AML-193 (cell line): ENCODE measurements around the gene RASA3.

Source experiments
- DNase-seq, 2 experiments: peaks; one replicate each; lab custom pipeline; 2025; lab: John Stamatoyannopoulos, UW

RASA3 gene

DNA sequence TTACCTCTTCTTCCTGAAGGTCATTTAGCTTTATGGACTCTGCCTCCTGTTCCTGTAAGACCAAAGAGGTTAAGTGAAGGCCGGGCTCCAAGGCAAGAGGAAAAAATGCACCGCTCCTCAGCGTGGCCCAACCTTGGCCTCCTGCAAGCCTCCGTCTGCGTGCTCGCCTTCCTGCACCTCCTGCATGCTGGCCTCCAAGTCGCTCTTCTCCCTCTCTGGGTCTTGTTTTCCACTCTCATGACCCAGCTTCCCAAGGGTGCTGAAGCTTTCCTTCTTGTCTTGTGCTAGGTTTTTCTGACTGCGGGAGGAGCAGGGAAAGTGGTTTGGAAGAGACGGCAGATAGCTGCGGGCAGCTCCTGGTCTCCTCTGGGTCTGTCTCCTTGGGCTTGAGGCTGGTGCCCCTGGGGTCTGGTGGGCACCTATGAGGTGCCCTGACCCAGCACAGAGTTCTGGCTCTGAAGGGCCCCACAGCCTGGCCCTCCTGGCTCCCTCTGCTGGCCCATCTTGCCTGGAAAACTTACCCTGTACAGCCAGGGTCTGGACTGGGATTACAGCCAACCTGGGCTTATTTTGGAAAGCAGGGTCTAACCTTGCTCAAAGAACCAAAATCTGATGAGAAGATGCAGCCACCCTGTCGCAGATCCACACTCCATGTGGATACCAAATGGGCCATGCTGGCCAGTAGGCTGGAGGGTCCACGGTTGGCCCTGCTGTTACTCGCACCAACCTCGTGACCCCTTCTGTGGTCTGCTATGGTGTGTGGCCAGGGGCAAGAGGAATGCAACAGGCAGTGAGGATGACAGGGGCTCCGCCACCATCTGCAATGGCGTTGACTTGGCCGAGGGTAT, 163.7 kb downstream of the RASA3 start:
- DNase-seq, result no peak

DNA sequence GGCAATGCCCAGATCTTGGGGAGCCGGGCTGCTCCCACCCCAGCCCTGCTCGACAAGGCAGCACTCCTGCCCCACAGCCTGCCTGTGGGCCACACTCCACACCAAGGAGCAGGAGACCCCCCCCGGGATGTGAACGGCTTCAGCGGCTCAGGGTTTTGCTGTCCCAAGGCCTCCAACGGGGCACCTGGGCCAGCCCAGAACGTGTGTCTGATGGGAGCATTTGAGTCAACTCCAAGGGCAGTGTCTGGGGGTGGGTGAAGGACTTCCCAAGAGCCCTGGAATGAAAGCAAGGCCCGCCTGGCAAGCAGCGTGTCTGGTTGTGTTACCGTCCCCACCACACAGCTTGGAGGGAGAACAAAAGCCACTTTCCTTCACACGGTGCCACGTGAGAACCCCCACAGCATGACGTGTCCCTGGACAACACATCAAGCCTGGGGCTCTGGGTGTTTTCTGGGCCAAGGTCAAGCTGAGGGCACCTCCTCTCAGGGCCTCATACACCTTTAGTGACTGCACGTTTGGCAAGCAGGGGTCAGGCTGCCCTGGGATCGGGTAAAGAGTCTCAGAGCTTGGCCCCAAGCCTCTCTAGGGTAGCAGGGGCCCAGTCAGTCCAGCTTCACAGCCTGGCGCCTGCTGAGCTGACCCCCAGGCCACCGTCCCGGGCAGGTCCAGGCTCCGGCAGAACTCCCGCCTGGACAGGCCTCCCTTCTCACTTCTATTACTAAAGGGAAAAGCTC, 164.5 kb downstream of the RASA3 start:
- DNase-seq, result no peak

DNA sequence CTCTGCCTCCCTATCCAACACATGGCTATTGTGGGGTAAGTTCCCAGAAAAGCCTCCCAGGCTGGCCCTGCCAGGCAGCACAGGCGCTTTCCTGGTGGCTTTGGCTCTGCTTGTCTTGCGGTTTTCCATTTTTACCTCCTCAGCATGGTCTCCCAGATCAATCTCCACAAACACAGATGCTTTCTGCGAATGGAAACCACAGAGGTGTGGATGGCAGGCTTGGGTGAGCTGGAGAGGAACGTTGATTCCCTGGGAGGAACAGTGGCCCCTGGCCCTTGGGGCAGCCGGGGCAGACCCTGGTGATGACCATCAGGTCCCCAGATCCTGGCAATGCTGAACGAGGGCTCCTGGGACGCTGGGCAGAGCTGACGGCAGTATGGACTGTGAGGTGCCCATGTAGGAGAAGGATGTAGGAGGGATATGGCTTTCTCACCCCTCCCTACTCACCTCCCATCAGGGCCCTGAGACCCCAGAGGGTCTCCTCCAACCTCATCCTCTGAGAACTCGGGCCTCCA, 165.2 kb downstream of the RASA3 start:
- DNase-seq, result no peak

DNA sequence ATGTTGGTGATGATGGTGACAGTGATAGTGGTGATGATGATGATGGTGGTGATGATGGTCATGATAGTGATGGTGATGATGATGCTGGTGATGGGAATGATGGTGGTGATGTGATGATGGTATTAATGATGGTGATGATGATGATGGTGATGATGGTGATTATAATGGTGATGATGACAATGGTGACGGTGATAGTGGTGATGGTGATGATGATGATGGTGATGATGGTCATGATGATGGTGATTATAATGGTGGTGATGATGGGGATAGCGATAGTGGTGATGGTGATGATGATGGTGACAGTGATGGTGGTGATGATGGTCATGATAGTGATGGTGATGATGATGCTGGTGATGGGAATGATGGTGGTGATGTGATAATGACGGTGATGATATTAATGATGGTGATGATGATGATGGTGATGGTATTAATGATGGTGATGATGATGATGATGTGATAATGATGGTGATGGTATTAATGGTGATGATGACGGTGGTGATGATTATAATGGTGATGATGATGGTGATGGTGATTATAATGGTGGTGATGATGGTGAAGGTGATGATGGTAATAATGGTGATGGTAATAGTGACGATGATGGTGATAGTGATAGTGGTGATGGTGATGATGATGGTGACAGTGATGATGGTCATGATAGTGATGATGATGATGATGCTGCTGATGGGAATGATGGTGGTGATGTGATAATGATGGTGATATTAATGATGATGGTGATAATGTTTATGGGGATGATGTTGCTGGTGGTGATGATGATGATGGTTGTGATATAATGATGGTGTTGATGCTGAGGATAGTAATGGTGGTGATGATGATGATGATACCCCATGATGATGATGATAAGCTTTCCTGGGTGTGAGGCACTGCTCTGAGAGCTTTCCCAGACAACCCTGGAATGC, 166.2 kb downstream of the RASA3 start:
- no peak for DNase-seq

DNA sequence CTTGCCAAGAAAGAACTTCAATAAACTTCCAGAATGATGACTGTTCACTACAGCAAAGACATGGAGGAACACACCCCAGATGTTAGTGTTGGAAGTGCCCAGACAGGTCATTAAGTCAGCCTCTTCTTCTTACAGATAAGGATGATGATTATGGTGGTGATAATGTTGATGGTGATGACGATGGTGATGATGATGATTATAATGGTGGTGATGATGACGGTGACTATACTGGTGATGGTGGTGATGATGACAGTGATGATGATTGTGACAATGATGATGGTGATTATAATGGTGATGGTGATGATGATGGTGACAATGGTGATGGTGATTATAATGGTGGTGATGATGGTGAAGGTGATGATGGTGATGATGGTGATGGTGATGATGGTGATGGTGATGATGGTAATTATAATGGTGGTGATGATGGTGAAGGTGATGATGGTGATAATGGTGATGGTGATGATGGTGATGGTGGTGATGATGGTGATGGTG, 167.0 kb downstream of the RASA3 start:
- DNase-seq, result no peak

DNA sequence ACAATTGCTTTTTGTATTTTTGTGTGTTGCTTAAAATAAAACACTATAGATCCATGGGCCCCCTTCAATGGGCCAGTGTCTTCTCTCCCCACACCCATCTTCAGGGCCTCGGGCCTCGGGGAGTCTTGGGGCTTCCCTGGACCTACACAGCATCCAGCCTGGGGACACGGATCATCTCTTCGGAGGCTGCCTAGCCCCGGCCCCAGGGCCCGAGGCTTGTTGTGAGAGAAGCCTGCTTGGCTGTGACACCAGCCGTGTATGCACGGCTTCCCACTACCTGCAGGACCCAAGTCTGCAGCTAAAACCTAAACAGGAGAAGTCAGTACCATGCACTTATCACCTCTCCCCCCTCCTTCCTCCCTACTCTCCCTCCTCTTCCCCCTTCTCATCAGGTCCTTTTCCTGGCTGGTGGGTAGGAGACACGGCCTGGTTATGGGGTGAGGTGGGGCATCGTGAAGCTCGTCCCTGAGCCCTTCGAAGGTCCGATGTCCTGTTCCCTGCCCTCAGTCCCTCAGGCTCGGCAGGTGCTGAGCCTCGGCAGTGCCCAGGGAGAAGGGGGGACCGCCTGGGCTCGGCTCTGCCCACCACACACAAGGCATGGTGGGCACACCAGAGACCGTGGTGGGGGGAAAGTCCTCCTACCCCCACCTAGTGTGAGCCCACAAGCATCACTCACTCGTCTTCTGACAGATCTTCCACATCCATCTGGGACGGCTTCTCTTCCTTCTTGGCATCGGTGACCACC, 168.0 kb downstream of the RASA3 start:
- DNase-seq, result no peak

DNA sequence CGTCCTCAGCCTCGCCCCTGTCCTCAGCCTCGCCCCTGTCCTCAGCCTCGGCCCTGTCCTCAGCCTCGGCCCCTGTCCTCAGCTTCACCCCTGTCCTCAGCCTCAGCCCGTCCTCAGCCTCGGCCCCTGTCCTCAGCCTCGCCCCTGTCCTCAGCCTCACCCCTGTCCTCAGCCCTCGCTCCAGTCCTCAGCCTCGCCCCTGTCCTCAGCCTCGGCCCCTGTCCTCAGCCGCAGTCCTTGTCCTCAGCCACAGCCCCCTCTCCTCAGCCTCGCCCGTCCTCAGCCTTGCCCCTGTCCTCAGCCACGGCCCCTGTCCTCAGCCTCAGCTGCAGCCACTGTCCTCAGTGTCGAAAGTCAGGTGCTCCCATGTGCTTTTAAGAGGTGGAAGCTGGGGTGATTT, 169.0 kb downstream of the RASA3 start:
- DNase-seq, result no peak

DNA sequence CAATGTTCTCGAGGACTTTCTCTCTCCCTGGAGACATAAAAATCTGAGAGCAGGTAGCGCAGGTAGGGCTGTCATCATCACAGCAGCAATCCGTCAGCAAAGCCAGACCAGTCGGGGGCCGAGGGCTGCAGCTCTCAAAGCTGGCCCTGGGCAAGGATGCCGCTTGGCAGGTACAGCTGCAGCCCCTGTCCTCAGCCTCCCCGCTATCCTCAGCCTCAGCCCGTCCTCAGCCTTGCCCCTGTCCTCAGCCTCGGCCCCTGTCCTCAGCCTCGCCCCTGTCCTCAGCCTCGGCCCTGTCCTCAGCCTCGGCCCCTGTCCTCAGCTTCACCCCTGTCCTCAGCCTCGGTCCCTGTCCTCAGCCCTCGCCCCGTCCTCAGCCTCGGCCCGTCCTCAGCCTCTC, 169.4 kb downstream of the RASA3 start:
- DNase-seq, result no peak

DNA sequence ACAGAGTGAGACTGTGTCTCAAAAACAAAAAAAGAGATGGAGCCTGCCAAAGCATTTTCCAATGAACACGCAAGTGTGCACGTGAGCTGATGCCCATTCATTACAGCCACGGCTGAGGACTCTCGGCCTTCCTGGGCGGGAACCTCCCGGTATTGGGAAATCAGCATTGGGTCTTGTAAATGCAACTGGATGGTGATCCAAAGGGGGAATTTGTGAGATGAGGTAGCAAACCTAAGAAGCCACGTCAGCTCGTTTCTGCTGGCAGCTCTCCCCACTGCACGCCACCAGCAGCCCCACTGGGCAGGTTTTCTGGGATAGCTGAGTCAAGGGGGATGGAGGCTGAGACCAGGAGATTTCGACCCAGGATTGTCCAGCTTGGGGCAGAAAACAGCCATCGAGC, 170.0 kb downstream of the RASA3 start:
- DNase-seq, result no peak

DNA sequence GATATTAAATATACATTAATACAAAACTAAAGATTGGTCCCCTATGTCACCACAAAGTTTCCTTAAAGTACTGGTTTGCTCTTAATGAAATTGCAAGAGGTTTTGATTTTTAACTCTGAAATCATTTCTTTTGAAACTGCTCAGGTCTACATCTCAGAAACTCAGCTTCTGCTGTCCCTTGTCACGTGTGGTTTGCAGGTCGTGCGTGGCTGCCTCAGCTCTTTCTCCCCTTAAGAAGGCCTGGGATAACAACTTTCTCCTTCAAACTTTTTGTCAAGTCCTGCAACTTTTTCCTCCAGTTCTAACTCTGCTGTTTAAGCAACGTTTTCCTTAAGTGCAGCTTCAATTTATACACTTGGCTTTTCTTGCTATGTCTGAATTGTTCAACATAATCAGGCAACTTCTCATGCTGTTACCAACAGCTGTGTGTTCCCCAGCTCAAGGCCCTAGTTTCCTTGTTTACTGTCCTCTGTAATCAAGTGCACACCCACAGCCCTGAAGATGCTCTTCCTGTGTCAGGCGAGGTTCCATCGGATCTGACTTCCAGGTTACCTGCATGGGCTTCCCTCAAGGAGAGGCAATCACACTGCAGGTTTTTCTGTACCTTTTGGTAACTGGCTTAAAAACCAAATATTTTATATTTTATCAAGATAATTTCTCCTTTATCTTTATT, 172.0 kb downstream of the RASA3 start:
- DNase-seq, result no peak

DNA sequence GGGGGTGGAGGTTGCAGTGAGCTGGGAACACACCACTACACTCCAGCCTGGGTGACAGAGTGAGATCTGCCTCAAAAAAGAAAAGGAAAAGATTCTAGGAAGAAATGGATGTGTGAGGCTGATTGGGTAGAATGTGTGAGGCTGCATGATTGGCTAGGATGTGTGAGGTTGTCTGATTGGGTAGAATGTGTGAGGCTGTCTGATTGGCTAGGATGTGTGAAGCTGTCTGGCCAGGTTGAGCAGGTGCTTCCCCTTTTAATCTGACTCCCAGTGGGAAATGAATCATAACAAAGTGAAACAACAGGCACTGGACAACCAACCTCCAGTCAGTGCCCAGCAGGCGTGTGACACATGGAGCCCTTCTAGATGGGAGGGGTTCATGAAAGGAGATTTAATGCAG, 173.2 kb downstream of the RASA3 start:
- DNase-seq, result no peak

DNA sequence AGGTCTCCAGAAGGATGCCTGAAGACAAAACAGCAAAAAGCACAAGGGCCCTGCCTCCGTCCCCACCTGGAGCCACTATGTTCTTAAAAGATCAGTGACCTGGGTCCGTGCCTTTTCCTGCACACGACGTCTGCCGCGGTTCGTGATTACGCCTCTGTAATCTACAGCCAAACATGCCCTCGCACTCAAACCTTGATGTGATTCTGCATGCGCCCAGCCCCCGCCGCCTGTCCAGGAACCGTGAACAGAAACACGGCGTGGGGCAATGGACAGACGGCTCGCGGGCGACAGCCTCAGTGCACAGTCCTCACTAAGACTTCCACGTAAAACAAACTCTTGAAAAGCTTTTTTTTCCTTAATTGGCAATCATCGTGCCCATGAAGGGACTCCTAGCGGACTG, 174.1 kb downstream of the RASA3 start:
- no peak for DNase-seq

DNA sequence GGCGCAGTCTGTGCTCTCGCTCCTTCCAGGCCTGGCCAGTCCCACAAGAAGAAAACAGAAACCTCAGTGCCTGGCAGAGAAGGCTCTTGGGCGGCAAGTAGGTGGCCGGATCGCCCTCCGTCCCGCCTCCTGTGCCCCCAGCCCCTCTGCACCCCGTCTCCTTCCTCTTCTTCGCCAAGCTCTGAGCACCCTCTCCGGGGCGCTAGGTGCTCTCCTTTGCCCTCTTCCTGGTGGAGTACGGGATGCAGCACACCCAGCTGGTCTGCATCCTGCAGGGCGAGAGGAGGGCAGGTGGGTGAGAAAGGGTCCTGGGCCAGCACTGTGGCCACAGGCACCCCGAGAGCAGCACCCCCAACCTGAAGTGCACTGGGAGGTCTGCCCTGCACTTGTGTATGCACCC, 175.9 kb downstream of the RASA3 start:
- no peak for DNase-seq

DNA sequence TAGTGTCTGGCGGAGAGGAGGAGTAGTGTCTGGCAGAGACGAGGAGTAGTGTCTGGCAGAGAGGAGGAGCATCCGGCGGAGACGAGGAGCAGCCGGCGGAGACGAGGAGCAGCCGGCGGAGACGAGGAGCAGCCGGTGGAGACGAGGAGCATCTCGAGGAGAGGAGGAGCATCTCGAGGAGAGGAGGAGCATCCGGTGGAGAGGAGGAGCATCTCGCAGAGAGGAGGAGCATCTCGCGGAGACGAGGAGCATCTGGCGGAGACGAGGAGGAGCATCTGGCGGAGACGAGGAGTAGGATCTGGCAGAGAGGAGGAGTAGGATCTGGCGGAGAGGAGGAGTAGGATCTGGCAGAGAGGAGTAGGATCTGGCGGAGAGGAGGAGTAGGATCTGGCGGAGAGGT, 176.7 kb downstream of the RASA3 start:
- no peak for DNase-seq

DNA sequence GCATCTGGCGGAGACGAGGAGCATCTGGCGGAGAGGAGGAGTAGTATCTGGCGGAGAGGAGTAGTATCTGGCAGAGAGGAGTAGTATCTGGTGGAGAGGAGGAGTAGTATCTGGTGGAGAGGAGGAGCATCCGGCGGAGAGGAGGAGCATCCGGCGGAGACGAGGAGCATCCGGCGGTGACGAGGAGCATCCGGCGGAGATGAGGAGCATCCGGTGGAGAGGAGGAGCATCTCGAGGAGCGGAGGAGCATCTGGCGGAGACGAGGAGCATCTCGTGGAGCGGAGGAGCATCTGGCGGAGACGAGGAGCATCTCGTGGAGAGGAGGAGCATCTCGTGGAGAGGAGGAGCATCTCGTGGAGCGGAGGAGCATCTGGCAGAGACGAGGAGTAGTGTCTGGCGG, 177.2 kb downstream of the RASA3 start:
- DNase-seq, result no peak

DNA sequence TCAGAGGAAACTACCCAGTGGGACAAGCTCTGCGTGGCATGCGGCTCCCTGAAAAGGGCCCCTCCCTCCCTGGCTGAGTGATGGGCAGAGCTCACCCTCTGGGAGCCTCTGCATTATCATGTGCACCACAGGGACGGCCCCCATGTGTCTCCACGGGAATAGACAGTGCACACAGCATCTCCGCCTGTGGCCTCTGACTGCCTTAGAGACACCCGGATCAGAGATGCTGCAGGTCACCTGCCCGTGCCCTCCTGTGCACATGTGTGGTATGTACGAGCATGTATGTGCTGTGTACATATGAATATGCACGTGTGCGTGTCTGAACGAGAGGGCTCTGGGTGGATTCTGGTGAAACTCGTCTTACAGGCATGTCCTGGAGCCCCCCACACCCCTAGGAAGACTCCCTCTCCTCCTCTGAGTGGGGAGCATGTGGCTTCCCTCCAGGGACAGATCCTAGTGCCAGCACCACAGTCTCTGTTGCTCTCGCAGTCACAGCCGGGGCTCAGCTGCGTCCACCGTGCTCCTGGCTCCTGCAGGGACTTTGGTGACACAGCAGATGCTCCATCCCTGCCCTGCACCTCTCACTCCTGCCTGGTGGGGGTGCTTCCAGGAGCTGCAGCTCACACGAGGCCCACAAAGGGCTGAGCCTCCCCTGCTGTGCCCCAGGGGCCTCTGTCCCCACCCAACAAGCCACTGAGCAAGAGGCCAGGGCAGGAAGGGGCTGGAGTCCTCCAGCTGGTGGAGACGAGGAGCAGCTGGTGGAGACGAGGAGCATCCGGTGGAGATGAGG, 178.2 kb downstream of the RASA3 start:
- no peak for DNase-seq

DNA sequence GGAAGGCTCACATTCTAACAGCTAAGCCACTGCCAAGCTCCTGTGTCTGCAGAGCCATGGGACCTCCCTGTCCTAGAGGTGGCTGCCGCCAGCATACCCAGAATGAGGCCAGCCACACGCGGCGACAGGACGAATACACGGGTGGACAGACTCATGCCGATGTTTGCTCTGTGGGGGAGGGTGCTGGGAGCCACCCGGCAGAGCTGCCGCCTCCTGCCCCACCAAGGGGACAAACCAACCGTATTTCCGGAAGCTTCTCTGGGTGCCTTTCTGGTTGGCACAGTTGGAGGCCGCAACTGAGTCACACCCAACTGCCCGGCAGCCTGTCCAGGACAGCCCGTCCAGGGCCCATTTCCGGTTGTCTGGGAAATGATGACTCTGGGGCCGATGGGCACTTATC, 178.9 kb downstream of the RASA3 start:
- no peak for DNase-seq

DNA sequence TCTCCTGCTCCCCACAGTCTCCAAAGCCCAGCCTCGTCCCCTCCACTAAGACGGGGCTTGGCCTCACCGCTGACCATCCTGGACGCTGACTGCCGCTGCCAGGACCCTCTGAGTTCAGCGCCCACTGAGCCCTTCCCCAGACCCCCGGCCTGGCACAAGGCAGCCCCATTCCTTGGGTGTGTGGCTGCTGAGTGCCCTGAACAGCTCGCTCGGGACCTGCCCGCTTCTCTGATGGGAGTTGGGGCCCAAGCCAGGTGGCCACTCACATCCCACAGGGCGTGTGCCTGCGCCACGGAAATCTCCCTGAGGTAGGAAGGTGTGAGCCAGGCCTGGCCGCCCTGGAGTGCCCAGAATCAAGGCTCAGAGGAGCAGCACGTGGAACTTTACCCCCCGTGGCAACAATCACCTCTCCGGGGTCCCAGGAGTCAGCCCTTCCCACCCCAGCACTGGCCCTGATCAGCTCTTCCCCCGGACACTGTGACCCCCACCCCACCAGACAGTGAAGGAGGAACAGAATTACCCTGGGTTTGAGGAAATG, 179.4 kb downstream of the RASA3 start:
- no peak for DNase-seq

DNA sequence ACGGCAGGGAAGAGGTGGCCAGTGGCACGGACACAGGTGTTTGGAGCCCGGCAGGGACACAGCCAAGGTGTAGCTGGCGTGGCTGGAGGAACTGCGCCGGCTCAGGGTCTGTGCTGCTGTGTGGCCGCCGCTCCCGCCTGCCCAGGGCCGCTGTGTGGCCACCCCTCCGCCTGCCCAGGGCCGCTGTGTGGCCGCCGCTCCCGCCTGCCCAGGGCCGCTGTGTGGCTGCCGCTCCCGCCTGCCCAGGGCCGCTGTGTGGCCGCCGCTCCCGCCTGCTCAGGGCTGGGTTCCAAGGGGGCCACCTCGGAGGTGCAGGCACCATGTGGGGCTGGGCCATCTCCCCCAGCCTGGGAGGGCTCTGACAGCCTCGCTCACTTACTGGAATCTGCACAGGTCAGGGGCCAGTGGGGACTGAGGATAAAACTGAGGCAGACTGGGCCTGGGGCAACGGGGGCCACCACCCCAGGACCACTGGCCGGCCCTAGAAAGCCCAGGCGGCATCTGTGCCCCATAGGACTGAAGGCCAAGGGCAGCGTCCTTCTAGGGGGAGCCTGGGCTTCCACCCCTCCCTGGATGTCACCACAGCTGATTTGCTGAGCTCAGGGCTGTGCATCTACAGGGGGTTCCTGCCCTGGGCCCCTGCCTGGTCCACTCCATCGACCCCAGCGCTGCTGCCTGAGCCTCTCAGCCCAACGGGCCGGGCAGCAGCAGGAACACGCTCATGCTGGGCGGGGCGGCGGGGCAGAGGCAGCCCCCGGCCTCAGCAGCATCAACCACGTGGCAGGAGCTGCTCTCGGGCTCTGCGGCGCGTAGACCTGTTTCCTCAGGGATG, 180.1 kb downstream of the RASA3 start:
- no peak for DNase-seq
